ENCODE data around the gene SOBP.

GRCh38 chr6:107543088-107543487 is 53.2 kb downstream of the SOBP start:
- TF ChIP-seq CTCF (IDR thresholded peaks at IDR 0.05) (no peak), POLR2AphosphoS5 (IDR thresholded peaks at IDR 0.05; ENCODE audit: insufficient read depth in 1 of 2, low read depth in 1 of 2) (no peak)

Data from vagina (tissue), 2 donors.